ENCODE data around the gene DTHD1.

- no peak for TF ChIP-seq CTCF (IDR thresholded peaks at IDR 0.05; ENCODE audit: low read depth, low read length, missing input control)
- TF ChIP-seq RAD21 (IDR thresholded peaks at IDR 0.05) = no peak
- TF ChIP-seq NR2F2 (IDR thresholded peaks at IDR 0.05) = no peak
Observed at GRCh38 chr4:36308150-36308549, 26.7 kb downstream of the DTHD1 start.

All from liver (tissue), 3 donors.